Measurements from ENCODE around the gene PCNT. TPM values are rescaled to one million over a fixed set of nuclear protein-coding genes. Genes with fewer than 3 reads are reported as not detected.

Gene PCNT
- total RNA-seq, 2 experiments from 2014 or later: 46.2 to 46.6 TPM

GRCh38 chr21:46347791-46348381 is 23.9 kb downstream of the PCNT start:
- no peak for DNase-seq
- no peaks in the 10 kb centered on the region for H3K9me3 Mint-ChIP-seq
- POLR2A ChIA-PET: interaction anchor here (0.9 kb wide), 1 partner anchor 30 kb away, joined by 3 read pairs; no protein-coding TSS in a partner anchor
- intact Hi-C loops (cut with micrococcal nuclease): no loop called here
- no peaks in the 10 kb centered on the region for H3K4me1 Mint-ChIP-seq (ENCODE audit: low read depth)
- TF ChIP-seq CTCF (IDR thresholded peaks at IDR 0.05): no peak
- no peak overlapping the region for H3K4me3 Mint-ChIP-seq
- CTCF ChIA-PET: no interaction called here
- no peak overlapping the region for H3K27ac Mint-ChIP-seq
- H3K36me3 Mint-ChIP-seq (ENCODE audit: low read depth): peaks cover 40% of the 10 kb centered on the region
- ATAC-seq: no peak
- H3K27me3 Mint-ChIP-seq: no peaks in the 10 kb centered on the region

- H3K27ac Mint-ChIP-seq: no peak overlapping the region
- no peaks in the 10 kb centered on the region for H3K4me1 Mint-ChIP-seq (ENCODE audit: low read depth)
- no peaks in the 10 kb centered on the region for H3K27me3 Mint-ChIP-seq
- no peak for TF ChIP-seq CTCF (IDR thresholded peaks at IDR 0.05)
- ChIA-PET CTCF (no interaction called here), POLR2A (interaction anchor here (0.6 kb wide), 1 partner anchor 70 kb away, joined by 4 read pairs; no protein-coding TSS in a partner anchor)
- ATAC-seq (no peak), DNase-seq (no peak)
- H3K9me3 Mint-ChIP-seq: no peaks in the 10 kb centered on the region
- no peak overlapping the region for H3K4me3 Mint-ChIP-seq
- intact Hi-C loops (cut with micrococcal nuclease): no loop called here
- peaks cover 44% of the 10 kb centered on the region for H3K36me3 Mint-ChIP-seq (ENCODE audit: low read depth)
Observed at GRCh38 chr21:46349134-46349760, 25.3 kb downstream of the PCNT start.

- H3K27ac Mint-ChIP-seq: no peak overlapping the region
- ChIA-PET POLR2A (no interaction called here), CTCF (no interaction called here)
Observed at GRCh38 chr21:46350571-46350970, 26.6 kb downstream of the PCNT start.

GRCh38 chr21:46350981-46351380 is 27.0 kb downstream of the PCNT start:
- H3K9me3 Mint-ChIP-seq: no peaks in the 10 kb centered on the region
- POLR2A ChIA-PET: no interaction called here

More at GRCh38 chr21:46350571-46350970, 26.6 kb downstream of the PCNT start:
- Mint-ChIP-seq H3K4me3 (no peak overlapping the region), H3K36me3 (ENCODE audit: low read depth) (peaks cover 46% of the 10 kb centered on the region), H3K4me1 (ENCODE audit: low read depth) (peaks cover 3% of the 10 kb centered on the region), H3K27me3 (no peaks in the 10 kb centered on the region), H3K9me3 (no peaks in the 10 kb centered on the region)
- DNase-seq (no peak), ATAC-seq (no peak)
- no peak for TF ChIP-seq CTCF (IDR thresholded peaks at IDR 0.05)
- intact Hi-C loops (cut with micrococcal nuclease): no loop called here

More at GRCh38 chr21:46350981-46351380, 27.0 kb downstream of the PCNT start:
- Mint-ChIP-seq H3K4me1 (ENCODE audit: low read depth) (peaks cover 3% of the 10 kb centered on the region), H3K4me3 (no peak overlapping the region), H3K36me3 (ENCODE audit: low read depth) (peaks cover 42% of the 10 kb centered on the region), H3K27ac (no peak overlapping the region), H3K27me3 (no peaks in the 10 kb centered on the region)
- CTCF ChIA-PET: no interaction called here
- no peak for TF ChIP-seq CTCF (IDR thresholded peaks at IDR 0.05)
- intact Hi-C loops (cut with micrococcal nuclease): no loop called here
- DNase-seq (no peak), ATAC-seq (no peak)
